ENCODE data around the gene CIROP. TPM values are rescaled to one million over a fixed set of nuclear protein-coding genes. Genes with fewer than 3 reads are reported as not detected.

The CIROP gene
- total and polyA plus RNA-seq, 9 of the 15 experiments (the other 6 are each of a cell fraction or from before 2014, with no cell fraction given) = not detected

GRCh38 chr14:23112359-23113178 is 7.8 kb upstream of the CIROP start (continued):
- no peak for TF ChIP-seq ZNF592 (IDR thresholded peaks at IDR 0.05)
- TF ChIP-seq, protein P1, sequence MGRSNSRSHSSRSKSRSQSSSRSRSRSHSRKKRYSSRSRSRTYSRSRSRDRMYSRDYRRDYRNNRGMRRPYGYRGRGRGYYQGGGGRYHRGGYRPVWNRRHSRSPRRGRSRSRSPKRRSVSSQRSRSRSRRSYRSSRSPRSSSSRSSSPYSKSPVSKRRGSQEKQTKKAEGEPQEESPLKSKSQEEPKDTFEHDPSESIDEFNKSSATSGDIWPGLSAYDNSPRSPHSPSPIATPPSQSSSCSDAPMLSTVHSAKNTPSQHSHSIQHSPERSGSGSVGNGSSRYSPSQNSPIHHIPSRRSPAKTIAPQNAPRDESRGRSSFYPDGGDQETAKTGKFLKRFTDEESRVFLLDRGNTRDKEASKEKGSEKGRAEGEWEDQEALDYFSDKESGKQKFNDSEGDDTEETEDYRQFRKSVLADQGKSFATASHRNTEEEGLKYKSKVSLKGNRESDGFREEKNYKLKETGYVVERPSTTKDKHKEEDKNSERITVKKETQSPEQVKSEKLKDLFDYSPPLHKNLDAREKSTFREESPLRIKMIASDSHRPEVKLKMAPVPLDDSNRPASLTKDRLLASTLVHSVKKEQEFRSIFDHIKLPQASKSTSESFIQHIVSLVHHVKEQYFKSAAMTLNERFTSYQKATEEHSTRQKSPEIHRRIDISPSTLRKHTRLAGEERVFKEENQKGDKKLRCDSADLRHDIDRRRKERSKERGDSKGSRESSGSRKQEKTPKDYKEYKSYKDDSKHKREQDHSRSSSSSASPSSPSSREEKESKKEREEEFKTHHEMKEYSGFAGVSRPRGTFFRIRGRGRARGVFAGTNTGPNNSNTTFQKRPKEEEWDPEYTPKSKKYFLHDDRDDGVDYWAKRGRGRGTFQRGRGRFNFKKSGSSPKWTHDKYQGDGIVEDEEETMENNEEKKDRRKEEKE (IDR thresholded peaks at IDR 0.05; ENCODE audit: borderline replicate concordance in 1 of 2, control insufficient read depth in 1 of 2, low read depth in 2 of 2, low read length in 1 of 2) = no peak
- peak; percentile 99 for TF ChIP-seq RNF2 (IDR thresholded peaks at IDR 0.05)
- TF ChIP-seq DNMT1 (IDR thresholded peaks at IDR 0.05) = 0 out of 2 replicates have a peak, but pooled peaks have one; percentile 22
- TF ChIP-seq MXI1 (IDR thresholded peaks at IDR 0.05; ENCODE audit: low read depth, low read length) = peak; percentile 74
- TF ChIP-seq FOXA3 (CRISPR knock-in tag; conservative IDR thresholded peaks at IDR 0.05 in 1 of 2, IDR thresholded peaks at IDR 0.05 in 1 of 2) = peak in 1 of 2 experiments; percentile 57; a peak in 1 of 4 replicates
- peak; percentile 99 for TF ChIP-seq TEAD4 (IDR thresholded peaks at IDR 0.05; ENCODE audit: low read length)
- no peak for TF ChIP-seq TEAD4 (CRISPR knock-in tag; IDR thresholded peaks at IDR 0.05; ENCODE audit: borderline replicate concordance)
- TF ChIP-seq DACH1 (IDR thresholded peaks at IDR 0.05; ENCODE audit: partially characterized antibody) = peak; percentile 80
- peak; percentile 90 for TF ChIP-seq ZNF584 (CRISPR knock-in tag; IDR thresholded peaks at IDR 0.05; ENCODE audit: low read depth)
- peak; percentile 45 for TF ChIP-seq PCBP1 (IDR thresholded peaks at IDR 0.05; ENCODE audit: low read depth, low read length, poor library complexity, severe bottlenecking)
- no peak for TF ChIP-seq ZBTB7A (IDR thresholded peaks at IDR 0.05; ENCODE audit: borderline replicate concordance, control insufficient read depth, low read depth, low read length)
- TF ChIP-seq, protein P2, sequence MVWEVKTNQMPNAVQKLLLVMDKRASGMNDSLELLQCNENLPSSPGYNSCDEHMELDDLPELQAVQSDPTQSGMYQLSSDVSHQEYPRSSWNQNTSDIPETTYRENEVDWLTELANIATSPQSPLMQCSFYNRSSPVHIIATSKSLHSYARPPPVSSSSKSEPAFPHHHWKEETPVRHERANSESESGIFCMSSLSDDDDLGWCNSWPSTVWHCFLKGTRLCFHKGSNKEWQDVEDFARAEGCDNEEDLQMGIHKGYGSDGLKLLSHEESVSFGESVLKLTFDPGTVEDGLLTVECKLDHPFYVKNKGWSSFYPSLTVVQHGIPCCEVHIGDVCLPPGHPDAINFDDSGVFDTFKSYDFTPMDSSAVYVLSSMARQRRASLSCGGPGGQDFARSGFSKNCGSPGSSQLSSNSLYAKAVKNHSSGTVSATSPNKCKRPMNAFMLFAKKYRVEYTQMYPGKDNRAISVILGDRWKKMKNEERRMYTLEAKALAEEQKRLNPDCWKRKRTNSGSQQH (CRISPR knock-in tag; IDR thresholded peaks at IDR 0.05) = 0 out of 2 replicates have a peak, but pooled peaks have one; percentile 59

Measured in K562 (cell line).